Neural cell (in vitro differentiated cells): ENCODE results near the gene SLC22A23.

Experiments used
- EP300 ChIP-seq: fragments of 450-650 bp; conservative IDR thresholded peaks from 2 replicates; pipeline ENCODE4 v1.6.1; 2014; ENCODE audit warnings: antibody characterized with exemption, mild to moderate bottlenecking, moderate library complexity; ENCODE audit not compliant: poor library complexity, severe bottlenecking
- EZH2 ChIP-seq: fragments of 200-600, 300-800 bp; shearing (Covaris generic), sonication (generic); IDR thresholded peaks from 2 replicates; pipeline ENCODE4 v1.6.1; 2014; ENCODE audit warnings: antibody characterized with exemption, low read length, borderline replicate concordance, mild to moderate bottlenecking; ENCODE audit not compliant: insufficient read depth, poor library complexity, severe bottlenecking
- POLR2AphosphoS5 ChIP-seq: IDR thresholded peaks from 2 replicates; pipeline ENCODE4 v1.6.1; 2012
- RAD21 ChIP-seq: fragments of 450-650 bp; conservative IDR thresholded peaks from 2 replicates; pipeline ENCODE4 v1.6.1; 2014; ENCODE audit warnings: antibody characterized with exemption, mild to moderate bottlenecking, moderate library complexity
- TF ChIP-seq, protein P1 (sequence below): fragments of 450-650 bp; IDR thresholded peaks from 2 replicates; pipeline ENCODE4 v1.5.1; 2014; ENCODE audit warnings: antibody characterized with exemption, mild to moderate bottlenecking, moderate library complexity; ENCODE audit not compliant: poor library complexity, severe bottlenecking

DNA sequence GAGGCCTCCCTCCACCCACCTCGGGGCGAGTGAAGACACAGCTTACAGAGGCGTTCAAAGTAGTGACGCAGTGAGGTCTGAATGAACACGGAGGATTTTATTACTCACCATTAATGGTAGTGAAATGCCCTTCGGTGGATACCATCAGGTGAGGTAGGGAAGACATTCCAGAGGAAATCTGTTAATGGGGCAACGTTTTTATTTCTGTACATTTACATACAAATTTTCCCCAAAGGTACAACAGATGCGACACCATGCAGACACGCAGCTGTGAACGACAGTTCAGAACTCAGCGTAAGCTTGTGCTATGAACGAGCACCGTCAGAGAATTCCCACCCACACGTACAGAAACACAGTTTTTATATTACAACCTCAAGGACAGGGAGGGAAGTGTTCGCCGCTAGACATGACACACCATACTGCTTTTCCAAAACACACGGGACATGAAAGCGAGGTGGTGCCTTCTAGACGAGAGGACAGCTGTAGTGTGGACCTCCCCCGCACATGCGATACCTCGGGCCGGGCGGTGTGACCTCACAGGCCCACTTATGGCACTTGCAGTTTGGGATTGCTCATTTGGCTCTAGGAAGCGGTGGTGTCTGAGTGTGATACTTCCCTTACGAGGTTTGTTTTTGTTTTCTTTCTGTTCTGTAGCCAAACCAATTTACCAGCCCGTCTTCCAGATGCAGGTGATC, 187.4 kb downstream of the SLC22A23 start:
- TF ChIP-seq, protein P1, sequence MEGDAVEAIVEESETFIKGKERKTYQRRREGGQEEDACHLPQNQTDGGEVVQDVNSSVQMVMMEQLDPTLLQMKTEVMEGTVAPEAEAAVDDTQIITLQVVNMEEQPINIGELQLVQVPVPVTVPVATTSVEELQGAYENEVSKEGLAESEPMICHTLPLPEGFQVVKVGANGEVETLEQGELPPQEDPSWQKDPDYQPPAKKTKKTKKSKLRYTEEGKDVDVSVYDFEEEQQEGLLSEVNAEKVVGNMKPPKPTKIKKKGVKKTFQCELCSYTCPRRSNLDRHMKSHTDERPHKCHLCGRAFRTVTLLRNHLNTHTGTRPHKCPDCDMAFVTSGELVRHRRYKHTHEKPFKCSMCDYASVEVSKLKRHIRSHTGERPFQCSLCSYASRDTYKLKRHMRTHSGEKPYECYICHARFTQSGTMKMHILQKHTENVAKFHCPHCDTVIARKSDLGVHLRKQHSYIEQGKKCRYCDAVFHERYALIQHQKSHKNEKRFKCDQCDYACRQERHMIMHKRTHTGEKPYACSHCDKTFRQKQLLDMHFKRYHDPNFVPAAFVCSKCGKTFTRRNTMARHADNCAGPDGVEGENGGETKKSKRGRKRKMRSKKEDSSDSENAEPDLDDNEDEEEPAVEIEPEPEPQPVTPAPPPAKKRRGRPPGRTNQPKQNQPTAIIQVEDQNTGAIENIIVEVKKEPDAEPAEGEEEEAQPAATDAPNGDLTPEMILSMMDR, result no peak
- TF ChIP-seq POLR2AphosphoS5 (no peak), RAD21 (no peak), EZH2 (no peak), EP300 (no peak)
